Type B pancreatic cell (in vitro differentiated cells): Measurements from ENCODE around the gene WAPL. TPM values are rescaled to one million over a fixed set of nuclear protein-coding genes. Genes with fewer than 3 reads are reported as not detected.

ENCODE experiments used
- DNase-seq: peaks from one replicate; pipeline ENCODE4 v3.0.0; 2021; ENCODE audit warnings: mixed read lengths; ENCODE audit not compliant: unreplicated experiment; ENCODE audit errors: extremely low spot score
- H3K27ac Mint-ChIP-seq: 2 replicates; pipeline ENCODE4 v1.8.0; 2021; ENCODE audit warnings: mild to moderate bottlenecking, mixed read lengths
- H3K27me3 Mint-ChIP-seq: 2 replicates; pipeline ENCODE4 v1.8.0; 2021; ENCODE audit warnings: mixed read lengths
- H3K36me3 Mint-ChIP-seq: 2 replicates; pipeline ENCODE4 v1.8.0; 2021; ENCODE audit warnings: mixed read lengths
- H3K4me1 Mint-ChIP-seq: one replicate; pipeline ENCODE4 v1.8.0; 2021; ENCODE audit warnings: mixed read lengths; ENCODE audit not compliant: unreplicated experiment
- H3K4me3 Mint-ChIP-seq: 2 replicates; pipeline ENCODE4 v1.8.0; 2021; ENCODE audit warnings: mild to moderate bottlenecking, mixed read lengths
- H3K9me3 Mint-ChIP-seq: 2 replicates; pipeline ENCODE4 v1.8.0; 2021; ENCODE audit warnings: mixed read lengths
- CTCF ChIP-seq: fragments of 200-600 bp; sonication (generic); conservative IDR thresholded peaks from 2 replicates; pipeline ENCODE4 v1.5.0; 2021; ENCODE audit warnings: antibody characterized with exemption, mild to moderate bottlenecking
- total RNA-seq: library from RNA; stranded (reverse); gene quantifications from 2 replicates; pipeline ENCODE4 v1.2.1, GENCODE V29; 2021; ENCODE audit warnings: low replicate concordance

The WAPL gene
- total RNA-seq, 1 donor from 2014 or later = 42.4 TPM

- H3K4me3 Mint-ChIP-seq = no peak overlapping the region
- no peaks in the 10 kb centered on the region for H3K27me3 Mint-ChIP-seq
- H3K9me3 Mint-ChIP-seq = no peaks in the 10 kb centered on the region
- DNase-seq = no peak
- no peaks in the 10 kb centered on the region for H3K36me3 Mint-ChIP-seq
- H3K4me1 Mint-ChIP-seq = no peaks in the 10 kb centered on the region
- no peak overlapping the region for H3K27ac Mint-ChIP-seq
- no peak for TF ChIP-seq CTCF
Observed at GRCh38 chr10:86556532-86556931, 34.9 kb upstream of the WAPL start.

- no peak for TF ChIP-seq CTCF
- Mint-ChIP-seq H3K27ac (no peak overlapping the region), H3K4me3 (no peak overlapping the region), H3K36me3 (no peaks in the 10 kb centered on the region), H3K27me3 (peaks cover 3% of the 10 kb centered on the region), H3K9me3 (no peaks in the 10 kb centered on the region), H3K4me1 (no peaks in the 10 kb centered on the region)
- DNase-seq = no peak
Observed at GRCh38 chr10:86553639-86554038, 32.0 kb upstream of the WAPL start.

- Mint-ChIP-seq H3K9me3 (peaks cover under 1% of the 10 kb centered on the region), H3K36me3 (no peaks in the 10 kb centered on the region), H3K4me3 (no peak overlapping the region), H3K27ac (no peak overlapping the region), H3K4me1 (no peaks in the 10 kb centered on the region), H3K27me3 (peaks cover 3% of the 10 kb centered on the region)
- no peak for DNase-seq
- no peak for TF ChIP-seq CTCF
Observed at GRCh38 chr10:86553213-86553612, 31.6 kb upstream of the WAPL start.

- DNase-seq = no peak
- Mint-ChIP-seq H3K36me3 (no peaks in the 10 kb centered on the region), H3K27me3 (peaks cover 3% of the 10 kb centered on the region), H3K9me3 (peaks cover 4% of the 10 kb centered on the region), H3K4me3 (no peak overlapping the region), H3K4me1 (no peaks in the 10 kb centered on the region), H3K27ac (no peak overlapping the region)
- TF ChIP-seq CTCF = no peak
Observed at GRCh38 chr10:86547296-86547695, 25.7 kb upstream of the WAPL start.

GRCh38 chr10:86545101-86545500, 23.5 kb upstream of the WAPL start:
- TF ChIP-seq CTCF = no peak
- DNase-seq = no peak
- no peaks in the 10 kb centered on the region for H3K36me3 Mint-ChIP-seq
- no peak overlapping the region for H3K4me3 Mint-ChIP-seq
- no peaks in the 10 kb centered on the region for H3K4me1 Mint-ChIP-seq
- H3K27ac Mint-ChIP-seq = no peak overlapping the region
- H3K27me3 Mint-ChIP-seq = peaks cover 3% of the 10 kb centered on the region
- peaks cover 4% of the 10 kb centered on the region for H3K9me3 Mint-ChIP-seq

GRCh38 chr10:86540016-86540415, 18.4 kb upstream of the WAPL start:
- no peak for DNase-seq
- H3K4me1 Mint-ChIP-seq = no peaks in the 10 kb centered on the region
- no peaks in the 10 kb centered on the region for H3K36me3 Mint-ChIP-seq
- no peak for TF ChIP-seq CTCF
- H3K27ac Mint-ChIP-seq = no peak overlapping the region
- peaks cover 15% of the 10 kb centered on the region for H3K27me3 Mint-ChIP-seq
- no peak overlapping the region for H3K4me3 Mint-ChIP-seq
- H3K9me3 Mint-ChIP-seq = peaks cover 4% of the 10 kb centered on the region
